Superior temporal gyrus (tissue), 1 donor: Measurements from ENCODE around the gene HTT.
"Not testable (repeated sequence)": the region's sequence is repeated elsewhere in the genome, so short reads cannot be mapped to it uniquely, and the experiment has no call there.

Source experiments
- DNase-seq: peaks from one replicate; pipeline ENCODE4 v3.0.0-alpha.2; 2016; ENCODE audit errors: extremely low spot score

The HTT gene

GRCh38 chr4:3082925-3083515 is 8.5 kb downstream of the HTT start:
- DNase-seq: no peak

- no peak for DNase-seq
These were observed 9.3 kb downstream of the HTT start for GRCh38 chr4:3083732-3084131.

- DNase-seq: no peak
These were observed 11.6 kb downstream of the HTT start for GRCh38 chr4:3085948-3086670.

GRCh38 chr4:3087115-3087797 is 12.8 kb downstream of the HTT start:
- DNase-seq: no peak

DNA sequence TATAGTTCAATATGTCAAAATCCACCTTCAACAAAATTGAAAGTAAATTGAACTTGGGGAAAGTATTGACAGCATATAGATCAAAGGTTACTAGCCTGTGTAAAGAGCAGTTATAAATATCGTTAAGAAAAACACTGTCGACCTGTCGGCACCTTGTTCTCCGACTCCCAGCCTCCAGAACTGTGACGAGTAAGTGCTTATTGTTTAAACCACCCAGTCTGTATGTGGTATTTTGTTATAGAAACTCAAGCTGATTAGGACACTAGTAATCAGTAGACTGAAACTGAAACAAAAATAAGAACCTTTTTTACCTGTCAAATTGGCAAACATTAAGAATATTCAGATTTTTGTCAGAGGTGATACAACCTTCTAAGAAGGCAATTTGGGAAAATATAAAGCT is 17.0 kb downstream of the HTT start:
- DNase-seq: no peak

GRCh38 chr4:3094701-3095100 is 20.2 kb downstream of the HTT start:
- DNase-seq: not testable (repeated sequence)

DNA sequence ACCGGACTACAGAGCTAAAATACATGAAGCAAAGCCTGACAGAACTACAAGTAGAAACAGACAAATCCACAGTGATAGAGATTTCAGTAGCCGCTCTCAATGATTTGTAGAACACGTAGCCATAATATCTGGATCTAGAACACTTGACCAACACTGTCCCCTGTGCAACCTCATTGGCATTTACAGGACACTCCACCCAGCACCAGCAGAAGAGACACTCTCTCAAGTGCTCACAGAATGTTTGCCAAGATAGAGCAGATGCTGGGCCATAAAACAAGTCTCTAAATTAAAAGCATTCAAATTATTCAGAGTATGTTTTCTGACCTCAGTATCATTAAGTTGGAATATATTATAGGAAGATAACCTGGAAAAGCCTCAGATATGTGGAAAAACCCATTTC is 21.7 kb downstream of the HTT start:
- DNase-seq: no peak

- DNase-seq: no peak
These were observed 23.9 kb downstream of the HTT start for GRCh38 chr4:3098346-3098745.

GRCh38 chr4:3106339-3107186 is 32.1 kb downstream of the HTT start:
- peak; percentile 93 for DNase-seq

- DNase-seq: no peak
These were observed 32.8 kb downstream of the HTT start for GRCh38 chr4:3107271-3107670.

DNA sequence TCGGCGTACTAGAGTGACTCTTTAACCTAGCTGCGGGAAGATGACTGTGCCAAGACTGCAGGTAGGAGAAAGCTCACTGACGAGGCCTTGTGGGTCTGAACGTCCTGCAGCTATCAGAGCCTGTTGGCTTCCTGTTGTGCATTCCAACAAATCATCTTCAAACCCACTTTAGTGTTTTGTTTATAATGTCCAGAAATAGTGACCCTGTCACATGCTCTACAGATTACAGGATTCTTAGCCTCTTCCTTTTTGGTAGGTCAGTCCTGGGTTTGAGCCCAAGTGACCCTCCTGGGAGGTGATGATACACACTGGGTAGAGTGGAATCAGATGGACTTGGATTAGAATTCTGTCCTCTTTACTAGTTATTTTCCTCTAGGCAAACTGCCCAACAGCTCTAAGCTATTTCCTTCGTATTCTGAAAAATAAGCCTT is 33.2 kb downstream of the HTT start:
- DNase-seq: no peak

DNA sequence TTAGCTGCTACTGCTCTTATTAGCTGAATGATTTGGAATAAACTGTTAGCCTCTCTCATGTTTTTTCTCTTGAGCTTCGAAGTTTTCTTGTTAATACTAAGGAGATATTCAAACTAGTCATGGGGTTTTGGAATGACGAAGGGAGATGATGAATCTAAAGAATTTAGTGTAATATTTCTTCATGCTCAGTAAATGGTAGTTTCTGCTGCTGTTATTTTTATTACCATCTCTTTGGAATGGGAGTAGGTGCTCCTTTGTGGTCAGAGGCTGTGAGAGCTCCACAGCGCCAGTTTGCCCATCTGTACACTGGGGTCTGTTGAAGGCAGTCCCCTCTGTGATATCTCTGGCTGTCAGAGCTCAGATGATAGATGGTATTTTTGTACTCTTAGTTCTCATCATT is 33.7 kb downstream of the HTT start:
- DNase-seq: no peak

GRCh38 chr4:3111461-3111860 is 37.0 kb downstream of the HTT start:
- no peak for DNase-seq

- no peak for DNase-seq
These were observed 37.7 kb downstream of the HTT start for GRCh38 chr4:3112201-3112600.

GRCh38 chr4:3112609-3113469 is 38.4 kb downstream of the HTT start:
- no peak for DNase-seq

DNA sequence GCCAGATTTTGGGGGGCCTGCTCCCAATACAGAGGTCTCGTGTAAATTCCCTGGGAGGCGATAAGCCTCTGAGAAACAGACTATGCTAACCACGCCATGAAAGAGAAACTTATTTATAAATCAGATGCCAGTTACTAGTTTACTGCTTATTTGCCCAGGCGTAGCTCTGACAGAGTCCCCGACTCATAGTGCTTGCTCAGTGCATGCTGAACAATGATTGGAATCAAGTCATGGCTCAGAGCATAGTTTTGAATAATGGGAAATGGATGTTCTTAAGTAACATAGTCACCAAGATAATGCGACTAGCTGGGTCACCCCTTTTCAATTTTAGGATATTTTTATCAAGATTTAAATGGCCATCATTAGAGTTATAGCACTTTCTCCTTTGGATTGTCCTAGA is 39.9 kb downstream of the HTT start:
- DNase-seq: no peak

GRCh38 chr4:3115637-3116270 is 41.3 kb downstream of the HTT start:
- DNase-seq: no peak

GRCh38 chr4:3116955-3117354 is 42.5 kb downstream of the HTT start:
- no peak for DNase-seq

- DNase-seq: no peak
These were observed 43.8 kb downstream of the HTT start for GRCh38 chr4:3118312-3118711.

DNA sequence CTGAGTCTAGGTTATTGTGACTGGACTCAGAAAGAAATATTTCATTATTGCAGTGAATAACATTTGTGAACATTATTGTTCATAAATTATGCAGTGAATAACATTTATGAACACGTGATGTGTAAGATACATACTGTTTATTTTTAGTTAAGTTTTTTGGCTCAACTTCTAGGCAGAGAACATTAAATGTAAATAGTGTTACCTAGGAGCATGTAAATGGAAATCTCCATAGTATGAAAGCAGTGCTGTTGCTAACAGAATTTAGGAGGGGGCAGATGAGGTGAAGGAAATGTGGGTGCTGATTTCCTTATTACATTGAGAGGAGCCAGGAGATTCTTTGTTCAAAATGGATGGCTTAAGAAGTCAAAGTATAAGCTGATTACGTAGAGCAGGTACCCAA is 45.0 kb downstream of the HTT start:
- DNase-seq: no peak

GRCh38 chr4:3121110-3121509 is 46.6 kb downstream of the HTT start:
- DNase-seq: no peak
